ENCODE measurements around the gene PISD. TPM values are rescaled to one million over a fixed set of nuclear protein-coding genes. Genes with fewer than 3 reads are reported as not detected.

The PISD gene
- total RNA-seq, 1 donor, result 37.3 TPM

DNA sequence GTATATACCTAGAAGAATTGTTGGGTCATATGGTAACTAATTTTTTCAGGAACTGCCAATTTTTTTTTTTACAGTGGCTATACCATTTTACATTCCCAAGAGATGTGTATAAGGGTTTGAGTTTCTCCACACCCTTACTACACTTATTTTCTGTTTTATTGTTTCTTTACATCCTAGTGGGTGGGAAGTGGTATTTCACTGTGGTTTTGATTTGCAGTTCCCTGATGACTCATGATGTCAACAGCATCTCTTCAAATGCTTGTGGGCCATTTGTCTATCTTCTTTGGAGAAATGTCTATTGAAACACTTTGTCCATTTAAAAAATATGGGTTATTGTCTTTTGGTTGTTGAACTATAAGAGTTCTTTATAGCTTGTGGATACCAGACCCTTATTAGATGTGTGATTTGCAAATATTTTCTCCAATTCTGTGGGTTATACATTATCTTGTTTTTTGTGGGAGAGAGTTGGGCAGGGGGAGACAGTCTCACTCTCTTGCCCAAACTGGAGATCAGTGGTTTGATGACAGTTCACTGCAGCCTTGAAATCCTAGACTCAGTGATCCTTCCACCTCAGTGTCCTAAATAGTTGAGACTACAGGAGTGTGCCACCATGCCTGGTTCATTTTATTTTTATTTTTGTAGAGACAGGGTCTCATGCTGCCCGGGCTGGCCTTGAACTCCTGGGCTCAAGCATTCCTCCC, 30.3 kb upstream of the PISD start:
- Histone ChIP-seq H3K4me3 (ENCODE audit: insufficient read depth, low read length) (no peak overlapping the region), H3K36me3 (ENCODE audit: insufficient read depth, low read length) (peaks cover 42% of the 10 kb centered on the region), H3K27ac (ENCODE audit: low read depth, low read length) (no peak overlapping the region), H3K79me2 (ENCODE audit: insufficient read depth, low read length) (no peaks in the 10 kb centered on the region), H2AFZ (ENCODE audit: low read length) (no peak overlapping the region), H3K4me1 (ENCODE audit: insufficient read depth, low read length) (peaks cover 4% of the 10 kb centered on the region), H4K20me1 (ENCODE audit: insufficient read depth, low read length) (no peaks in the 10 kb centered on the region), H3K4me2 (ENCODE audit: insufficient read depth, low read length) (no peak overlapping the region), H3K27me3 (ENCODE audit: insufficient read depth, low read length) (no peaks in the 10 kb centered on the region), H3K9me3 (ENCODE audit: low read depth, low read length) (no peaks in the 10 kb centered on the region)
- peak; percentile 34 for DNase-seq (ENCODE audit: insufficient read length, low spot score, missing footprints)
- TF ChIP-seq, protein P1, sequence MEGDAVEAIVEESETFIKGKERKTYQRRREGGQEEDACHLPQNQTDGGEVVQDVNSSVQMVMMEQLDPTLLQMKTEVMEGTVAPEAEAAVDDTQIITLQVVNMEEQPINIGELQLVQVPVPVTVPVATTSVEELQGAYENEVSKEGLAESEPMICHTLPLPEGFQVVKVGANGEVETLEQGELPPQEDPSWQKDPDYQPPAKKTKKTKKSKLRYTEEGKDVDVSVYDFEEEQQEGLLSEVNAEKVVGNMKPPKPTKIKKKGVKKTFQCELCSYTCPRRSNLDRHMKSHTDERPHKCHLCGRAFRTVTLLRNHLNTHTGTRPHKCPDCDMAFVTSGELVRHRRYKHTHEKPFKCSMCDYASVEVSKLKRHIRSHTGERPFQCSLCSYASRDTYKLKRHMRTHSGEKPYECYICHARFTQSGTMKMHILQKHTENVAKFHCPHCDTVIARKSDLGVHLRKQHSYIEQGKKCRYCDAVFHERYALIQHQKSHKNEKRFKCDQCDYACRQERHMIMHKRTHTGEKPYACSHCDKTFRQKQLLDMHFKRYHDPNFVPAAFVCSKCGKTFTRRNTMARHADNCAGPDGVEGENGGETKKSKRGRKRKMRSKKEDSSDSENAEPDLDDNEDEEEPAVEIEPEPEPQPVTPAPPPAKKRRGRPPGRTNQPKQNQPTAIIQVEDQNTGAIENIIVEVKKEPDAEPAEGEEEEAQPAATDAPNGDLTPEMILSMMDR (IDR thresholded peaks at IDR 0.05; ENCODE audit: extremely low read depth, low read depth, low read length), result no peak

DNA sequence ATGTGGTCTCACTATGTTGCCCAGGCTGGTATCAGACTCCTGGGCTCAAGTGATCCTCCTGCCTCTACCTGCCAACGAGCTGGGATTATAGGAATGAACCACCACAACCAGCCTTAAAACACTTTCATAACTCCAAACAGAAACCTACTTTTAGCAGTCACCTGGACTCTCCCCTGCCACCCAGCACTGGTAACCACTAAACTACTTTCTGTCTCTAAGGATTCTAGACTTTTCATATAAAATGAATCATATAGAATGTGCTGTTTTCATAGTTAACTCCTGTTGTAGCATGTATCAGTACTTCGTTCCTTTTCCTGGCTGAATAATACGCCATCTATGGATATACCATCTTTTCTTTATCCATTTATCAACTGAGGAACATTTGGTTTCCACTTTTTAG, 29.4 kb upstream of the PISD start:
- Histone ChIP-seq H3K4me3 (ENCODE audit: insufficient read depth, low read length) (no peak overlapping the region), H3K9me3 (ENCODE audit: low read depth, low read length) (no peaks in the 10 kb centered on the region), H3K36me3 (ENCODE audit: insufficient read depth, low read length) (peaks cover 38% of the 10 kb centered on the region), H3K4me2 (ENCODE audit: insufficient read depth, low read length) (no peak overlapping the region), H3K79me2 (ENCODE audit: insufficient read depth, low read length) (no peaks in the 10 kb centered on the region), H4K20me1 (ENCODE audit: insufficient read depth, low read length) (no peaks in the 10 kb centered on the region), H3K27ac (ENCODE audit: low read depth, low read length) (no peak overlapping the region), H3K4me1 (ENCODE audit: insufficient read depth, low read length) (peaks cover 4% of the 10 kb centered on the region), H2AFZ (ENCODE audit: low read length) (no peak overlapping the region), H3K27me3 (ENCODE audit: insufficient read depth, low read length) (no peaks in the 10 kb centered on the region)
- DNase-seq (ENCODE audit: insufficient read length, low spot score, missing footprints), result no peak
- TF ChIP-seq, protein P1 (IDR thresholded peaks at IDR 0.05; ENCODE audit: extremely low read depth, low read depth, low read length), result no peak

DNA sequence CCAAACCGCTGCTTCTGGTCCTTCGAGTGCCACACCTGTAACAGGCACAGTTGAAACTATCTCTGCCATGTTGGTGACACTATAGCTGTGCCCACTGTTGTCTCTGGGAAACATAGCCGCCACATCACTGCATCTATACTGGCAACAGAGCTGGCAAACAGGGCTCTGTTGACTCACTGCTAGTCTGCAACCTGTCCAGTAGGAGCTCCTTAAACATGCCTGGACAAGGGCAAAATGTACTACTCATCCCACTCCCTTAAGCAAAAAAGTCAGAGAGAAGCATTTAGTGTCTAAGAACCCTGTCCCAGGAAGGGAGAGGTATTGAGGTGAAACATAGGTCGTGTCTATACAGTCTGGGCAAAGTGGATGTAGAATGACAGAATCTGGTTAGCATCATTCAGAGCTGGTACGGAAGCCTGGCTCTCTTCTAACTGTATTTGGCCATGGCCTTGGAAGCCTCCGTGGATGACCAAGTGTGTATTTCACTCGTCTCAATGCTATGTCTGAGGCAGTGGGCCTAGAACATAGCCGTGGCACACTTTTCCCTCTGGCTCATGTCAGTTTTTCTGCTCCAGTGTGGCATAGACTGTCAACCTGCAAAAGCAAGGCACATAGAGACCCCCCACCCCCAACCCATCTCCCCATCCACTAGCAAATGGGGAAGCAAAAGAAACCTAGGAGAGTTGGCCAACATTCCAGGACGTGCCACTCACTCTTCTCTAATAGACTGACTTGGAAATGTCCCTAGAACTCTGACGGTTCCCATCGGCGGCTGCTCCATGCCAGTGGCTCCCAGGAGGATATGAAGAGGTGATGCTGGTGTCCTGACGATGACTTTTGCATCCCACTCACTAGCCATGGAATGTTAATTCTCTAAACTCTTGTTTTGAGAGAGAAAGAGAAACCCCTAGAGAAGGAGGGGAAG, 21.4 kb upstream of the PISD start:
- TF ChIP-seq, protein P1 (IDR thresholded peaks at IDR 0.05; ENCODE audit: extremely low read depth, low read depth, low read length), result no peak
- Histone ChIP-seq H3K4me2 (ENCODE audit: insufficient read depth, low read length) (peak overlapping the region; percentile 9), H3K4me1 (ENCODE audit: insufficient read depth, low read length) (peaks cover 48% of the 10 kb centered on the region), H3K4me3 (ENCODE audit: insufficient read depth, low read length) (no peak overlapping the region), H3K9me3 (ENCODE audit: low read depth, low read length) (no peaks in the 10 kb centered on the region), H4K20me1 (ENCODE audit: insufficient read depth, low read length) (no peaks in the 10 kb centered on the region), H3K27ac (ENCODE audit: low read depth, low read length) (peak overlapping the region; percentile 90), H3K79me2 (ENCODE audit: insufficient read depth, low read length) (no peaks in the 10 kb centered on the region), H2AFZ (ENCODE audit: low read length) (no peak overlapping the region), H3K27me3 (ENCODE audit: insufficient read depth, low read length) (no peaks in the 10 kb centered on the region), H3K36me3 (ENCODE audit: insufficient read depth, low read length) (peaks cover 22% of the 10 kb centered on the region)
- peak; percentile 56 for DNase-seq (ENCODE audit: insufficient read length, low spot score, missing footprints)

DNA sequence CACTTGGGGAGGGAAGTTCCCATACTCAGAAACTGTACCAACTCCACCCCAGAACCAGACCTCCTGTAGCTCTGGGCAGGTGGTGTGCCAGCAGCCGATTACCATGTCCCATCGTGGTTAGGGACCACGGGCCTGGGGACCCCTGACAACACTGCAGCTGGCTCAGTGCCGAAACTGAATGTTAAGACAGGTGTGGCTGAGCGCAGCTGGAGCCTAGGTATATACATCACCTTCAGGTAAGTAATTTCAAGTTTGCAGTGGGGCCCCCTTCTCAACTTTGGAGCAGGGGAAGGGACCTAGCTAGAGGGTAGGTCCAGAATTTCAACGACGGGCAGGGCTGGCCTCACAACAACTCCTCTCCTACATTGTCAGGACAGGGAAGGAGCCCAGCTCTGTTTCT, 20.7 kb upstream of the PISD start:
- peak overlapping the region; percentile 90 for H3K27ac ChIP-seq (ENCODE audit: low read depth, low read length)
- H2AFZ ChIP-seq (ENCODE audit: low read length), result no peak overlapping the region
- H3K4me3 ChIP-seq (ENCODE audit: insufficient read depth, low read length), result no peak overlapping the region
- H3K4me2 ChIP-seq (ENCODE audit: insufficient read depth, low read length), result peak overlapping the region; percentile 83
- H3K27me3 ChIP-seq (ENCODE audit: insufficient read depth, low read length), result no peaks in the 10 kb centered on the region
- TF ChIP-seq, protein P1 (IDR thresholded peaks at IDR 0.05; ENCODE audit: extremely low read depth, low read depth, low read length), result no peak
- no peaks in the 10 kb centered on the region for H3K9me3 ChIP-seq (ENCODE audit: low read depth, low read length)
- H3K4me1 ChIP-seq (ENCODE audit: insufficient read depth, low read length), result peaks cover 48% of the 10 kb centered on the region
- no peaks in the 10 kb centered on the region for H4K20me1 ChIP-seq (ENCODE audit: insufficient read depth, low read length)
- no peak for DNase-seq (ENCODE audit: insufficient read length, low spot score, missing footprints)
- peaks cover 22% of the 10 kb centered on the region for H3K36me3 ChIP-seq (ENCODE audit: insufficient read depth, low read length)
- no peaks in the 10 kb centered on the region for H3K79me2 ChIP-seq (ENCODE audit: insufficient read depth, low read length)

Measured in osteoblast (primary cell).